Endothelial cell of umbilical vein (primary cell): Measurements from ENCODE around the gene COG2.

ENCODE experiments used
- CTCF ChIP-seq, 2 donors: IDR thresholded peaks; 1 replicate in 1 of 2; 2 replicates in 1 of 2; pipeline ENCODE4 v1.5.1; 2011; ENCODE audit warnings: low read length in 2 of 2, mild to moderate bottlenecking in 2 of 2, moderate library complexity in 2 of 2, control low read depth in 1 of 2, inconsistent platforms in 1 of 2, low read depth in 1 of 2; ENCODE audit not compliant: insufficient read depth in 1 of 2; ENCODE audit errors: extremely low read depth in 1 of 2
- POLR2A ChIP-seq: IDR thresholded peaks from 2 replicates; pipeline ENCODE4 v1.6.1; 2012; ENCODE audit warnings: low read depth, mild to moderate bottlenecking, control low read depth, low read length
- POLR2AphosphoS5 ChIP-seq: IDR thresholded peaks from 2 replicates; pipeline ENCODE4 v1.6.1; 2012; ENCODE audit warnings: low read depth, mild to moderate bottlenecking, control low read depth, low read length, moderate library complexity; ENCODE audit not compliant: insufficient read depth

DNA sequence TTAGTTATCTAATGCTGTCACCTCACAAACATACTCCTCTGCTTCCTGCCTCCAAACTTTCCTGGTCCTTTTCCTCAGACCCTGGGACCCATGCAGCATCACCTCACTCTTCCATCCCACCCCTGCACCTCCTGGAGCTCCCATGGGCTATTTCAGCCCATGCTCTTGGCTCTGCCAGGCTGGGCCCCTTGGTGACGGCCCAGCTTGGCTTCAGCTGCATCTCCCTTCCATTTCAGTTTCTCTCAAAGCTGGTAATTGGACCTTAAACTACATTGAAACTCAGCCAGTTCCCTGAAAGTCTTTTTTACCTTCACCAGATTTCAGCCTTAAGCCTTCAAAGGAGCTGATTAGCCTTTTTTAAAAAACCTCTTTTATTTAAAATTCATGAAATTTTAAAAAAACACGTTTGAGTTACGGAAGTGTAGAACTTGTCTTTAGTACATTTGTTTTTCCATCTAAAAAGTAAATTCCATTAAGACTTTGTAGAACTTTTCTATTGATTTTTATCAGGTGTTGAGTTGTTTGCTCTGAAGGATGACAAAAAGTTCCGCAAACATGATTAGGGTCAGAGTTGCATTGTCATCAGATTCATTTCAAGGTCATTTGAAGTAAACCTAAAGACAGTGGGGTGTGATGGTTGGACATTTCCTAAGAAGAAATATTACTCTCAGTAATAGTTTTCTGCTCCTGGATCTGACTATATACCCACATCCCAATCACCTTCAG, 38.2 kb downstream of the COG2 start:
- no peak for TF ChIP-seq CTCF (IDR thresholded peaks at IDR 0.05; ENCODE audit: extremely low read depth in 1 of 2, insufficient read depth in 1 of 2, low read depth in 1 of 2, low read length in 2 of 2)
- TF ChIP-seq POLR2A, result no peak
- no peak for TF ChIP-seq POLR2AphosphoS5
